NT2/D1 (cell line): Measurements from ENCODE around the gene SVEP1.

Source experiments
- SUZ12 ChIP-seq: IDR thresholded peaks from 2 replicates; pipeline ENCODE4 v1.6.1; 2011; ENCODE audit not compliant: insufficient read length, insufficient read depth; ENCODE audit errors: extremely low read depth
- YY1 ChIP-seq: IDR thresholded peaks from 2 replicates; pipeline ENCODE4 v1.6.1; 2011; ENCODE audit not compliant: insufficient read length, insufficient read depth

DNA sequence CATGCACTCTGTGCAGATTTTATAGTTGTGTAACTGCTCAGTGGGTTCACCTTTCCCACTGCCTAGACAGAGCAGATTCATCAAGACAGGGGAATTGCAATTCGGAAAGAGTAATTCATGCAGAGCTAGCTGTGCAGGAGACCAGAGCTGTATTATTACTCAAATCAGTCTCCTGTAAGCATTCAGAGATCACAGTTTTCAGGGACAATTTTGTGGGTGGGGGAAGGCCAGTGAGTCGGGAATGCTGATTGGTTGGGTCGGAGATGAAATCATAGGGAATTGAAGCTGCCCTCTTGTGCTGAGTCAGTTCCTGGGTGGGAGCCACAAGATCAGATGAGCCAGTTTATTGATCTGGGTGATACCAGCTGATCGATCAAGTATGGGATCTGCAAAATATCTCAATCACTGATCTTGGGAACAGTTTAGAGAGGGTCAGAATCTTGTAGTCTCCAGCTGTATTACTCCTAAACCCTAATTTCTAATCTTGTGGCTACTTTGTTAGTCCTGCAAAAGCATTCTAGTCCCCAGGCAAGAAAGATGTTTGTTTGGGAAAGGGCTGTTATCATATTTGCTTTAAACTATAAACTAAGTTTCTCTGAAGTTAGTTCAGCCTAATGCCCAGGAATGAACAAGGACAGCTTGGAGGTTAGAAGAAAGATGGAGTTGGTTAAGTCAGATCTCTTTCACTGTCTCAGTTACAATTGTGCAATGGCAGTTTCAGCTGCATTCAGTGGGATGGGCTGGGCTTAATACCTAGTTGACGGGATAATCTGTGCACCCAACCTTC is 12.7 kb upstream of the SVEP1 start:
- TF ChIP-seq YY1 (no peak), SUZ12 (no peak)
